SK-N-DZ (cell line): ENCODE results near the gene NOD1.

ENCODE experiments used
- DNase-seq: peaks from one replicate; pipeline ENCODE4 v3.0.0-alpha.2; 2015; ENCODE audit warnings: low spot score

The NOD1 gene

GRCh38 chr7:30470771-30471170 is 7.8 kb downstream of the NOD1 start:
- peak; percentile 53 for DNase-seq

DNA sequence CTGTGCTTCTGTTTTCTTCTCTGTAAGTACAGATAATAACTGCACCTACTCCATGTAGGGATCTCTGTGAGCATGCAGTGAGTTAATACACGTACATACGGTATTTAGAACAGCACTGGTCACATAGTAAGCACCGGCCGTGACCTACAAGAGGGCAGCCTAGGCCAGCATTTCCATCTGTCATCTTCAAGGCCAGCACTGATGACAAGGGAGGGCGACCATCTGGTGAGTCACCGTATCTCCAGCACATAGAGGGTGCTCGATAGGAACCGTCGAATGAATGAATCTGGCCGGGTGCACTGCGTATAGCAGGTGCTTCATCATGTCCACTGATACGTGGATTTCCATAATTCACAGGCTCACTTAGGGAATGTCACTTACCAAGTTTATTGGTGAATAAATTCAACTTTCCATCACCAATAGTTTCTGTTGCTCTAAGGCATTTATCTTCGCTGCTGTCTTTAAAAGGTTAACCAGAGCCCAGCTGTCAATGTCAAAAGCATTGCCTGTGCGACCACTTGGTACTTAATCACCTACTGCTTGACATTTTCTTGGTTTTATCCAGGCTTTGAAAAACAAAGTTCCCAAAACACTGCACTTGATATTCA is 8.3 kb downstream of the NOD1 start:
- peak; percentile 81 for DNase-seq

DNA sequence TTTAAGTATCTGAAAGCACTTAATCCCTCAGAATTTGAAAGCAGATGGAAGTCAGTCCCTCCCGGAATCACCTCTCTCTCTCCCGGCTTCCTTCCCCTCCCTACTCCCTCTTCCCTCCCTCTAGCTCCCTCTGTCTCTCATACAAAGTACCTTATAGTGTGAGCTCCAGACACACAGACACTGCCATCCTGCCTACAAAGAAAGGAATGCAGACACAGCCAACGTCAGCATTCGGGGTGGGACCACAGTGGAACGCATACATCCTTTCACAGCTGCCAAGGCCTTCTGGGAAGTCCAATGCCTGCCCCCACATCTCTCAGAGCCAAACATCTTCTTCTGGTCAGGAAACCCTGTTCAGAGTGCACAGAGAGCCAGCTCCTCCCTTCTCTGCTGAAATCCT is 9.3 kb downstream of the NOD1 start:
- DNase-seq, result peak; percentile 54

DNA sequence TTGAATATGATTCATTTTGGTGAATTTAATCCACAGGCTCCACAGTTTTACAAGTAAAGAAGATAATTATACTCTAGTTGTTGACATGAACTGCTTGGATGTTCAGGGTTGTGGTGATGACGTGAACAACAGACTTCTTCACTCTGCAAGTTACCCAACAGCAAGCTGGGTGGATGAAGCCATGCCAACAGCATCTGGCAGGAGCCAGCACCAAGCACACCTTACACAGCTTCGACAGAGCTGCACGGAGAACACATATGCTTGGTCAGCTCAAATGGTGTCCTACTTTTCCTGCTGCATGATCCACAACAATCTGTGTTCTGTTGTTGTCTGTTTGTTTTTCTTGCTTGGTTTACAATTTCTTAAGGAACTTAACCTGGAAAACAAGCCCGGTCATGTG is 9.8 kb downstream of the NOD1 start:
- no peak for DNase-seq

GRCh38 chr7:30468041-30468440 is 10.5 kb downstream of the NOD1 start:
- DNase-seq, result no peak

DNA sequence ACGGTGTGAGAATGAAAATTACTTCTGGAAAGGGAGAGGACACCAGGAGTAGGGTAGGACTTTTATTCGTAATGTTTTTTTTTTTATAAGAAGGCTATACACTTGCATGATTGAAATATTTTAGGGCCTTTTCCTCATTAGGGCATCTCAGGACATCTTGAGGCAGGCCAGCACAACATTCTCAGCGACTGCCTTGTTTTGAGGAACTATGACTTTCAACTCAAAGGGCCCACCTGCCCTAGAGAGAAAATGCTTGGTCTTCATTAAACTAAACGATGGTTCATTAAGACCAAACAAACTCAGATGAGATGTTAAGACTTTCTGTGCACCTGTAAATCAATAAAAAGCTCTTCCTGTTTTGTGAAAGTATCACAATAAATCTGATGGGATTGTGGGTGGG is 11.3 kb downstream of the NOD1 start:
- DNase-seq, result no peak

DNA sequence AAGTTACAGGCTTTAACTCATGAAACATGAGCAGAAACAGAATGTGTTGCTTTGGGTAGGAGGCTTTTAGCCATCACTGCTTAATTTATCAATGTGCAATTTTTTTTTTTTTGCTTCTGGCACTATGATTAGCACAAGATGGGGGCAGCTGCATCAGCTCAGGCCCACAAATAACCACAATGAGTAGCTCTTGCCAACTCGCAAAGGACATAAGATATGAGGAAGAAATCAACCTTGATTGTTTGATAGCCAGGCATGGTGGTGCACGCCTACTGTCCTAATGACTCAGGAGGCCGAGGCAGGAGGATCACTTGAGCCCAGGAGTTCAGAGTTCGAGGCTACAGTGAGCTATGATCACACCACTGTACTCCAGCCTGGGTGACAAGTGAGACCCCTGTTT is 12.3 kb downstream of the NOD1 start:
- no peak for DNase-seq

- DNase-seq, result no peak
These were observed 12.8 kb downstream of the NOD1 start for GRCh38 chr7:30465811-30466180.

- no peak for DNase-seq
These were observed 13.4 kb downstream of the NOD1 start for GRCh38 chr7:30465046-30465810.

DNA sequence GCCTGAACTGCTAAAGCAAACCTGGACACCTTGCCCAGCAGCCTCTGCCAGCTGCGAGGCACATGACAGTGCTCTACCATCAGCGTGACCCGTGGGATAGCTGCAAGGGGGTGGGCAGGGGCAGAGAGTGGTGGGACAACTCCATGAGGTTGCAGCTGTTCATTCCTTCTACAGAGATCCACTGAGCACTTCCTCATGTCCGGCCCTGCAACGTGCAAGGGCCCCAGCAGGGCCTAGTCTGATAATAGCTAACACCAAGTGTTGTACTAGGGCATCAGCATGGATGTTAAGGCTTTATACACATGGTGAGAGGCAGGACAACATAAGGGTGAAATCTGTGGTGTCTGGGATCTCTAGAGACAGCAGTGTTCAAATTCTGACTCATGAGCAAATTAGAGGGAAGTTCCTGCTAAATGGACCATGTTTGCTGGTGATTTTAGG is 14.3 kb downstream of the NOD1 start:
- no peak for DNase-seq

- DNase-seq, result peak; percentile 30
These were observed 15.0 kb downstream of the NOD1 start for GRCh38 chr7:30463405-30464145.

GRCh38 chr7:30462179-30462578 is 16.4 kb downstream of the NOD1 start:
- DNase-seq, result no peak

DNA sequence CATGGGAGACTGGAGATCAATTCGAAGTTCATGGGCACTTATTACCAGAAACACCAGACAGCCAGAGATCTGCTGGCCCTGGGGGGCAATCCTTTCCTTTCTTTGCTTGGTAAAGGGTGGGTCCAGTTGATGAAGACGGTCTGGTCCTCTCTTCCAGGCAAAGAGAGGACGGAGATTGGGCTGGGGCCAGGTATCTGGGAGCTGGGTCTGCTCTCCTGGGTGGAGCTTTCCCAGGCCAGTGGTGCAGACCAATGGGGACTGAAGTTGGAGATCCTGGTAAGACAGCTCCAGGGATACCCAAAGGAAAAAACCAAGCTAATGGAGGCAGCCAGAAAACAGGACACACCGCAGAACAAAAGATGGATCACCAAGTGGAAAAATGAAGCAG is 18.3 kb downstream of the NOD1 start:
- DNase-seq, result no peak

- peak; percentile 99 for DNase-seq
These were observed 18.9 kb downstream of the NOD1 start for GRCh38 chr7:30459591-30460245.

- DNase-seq, result no peak
These were observed 20.3 kb downstream of the NOD1 start for GRCh38 chr7:30458311-30458710.

- DNase-seq, result no peak
These were observed 24.7 kb downstream of the NOD1 start for GRCh38 chr7:30453921-30454320.

DNA sequence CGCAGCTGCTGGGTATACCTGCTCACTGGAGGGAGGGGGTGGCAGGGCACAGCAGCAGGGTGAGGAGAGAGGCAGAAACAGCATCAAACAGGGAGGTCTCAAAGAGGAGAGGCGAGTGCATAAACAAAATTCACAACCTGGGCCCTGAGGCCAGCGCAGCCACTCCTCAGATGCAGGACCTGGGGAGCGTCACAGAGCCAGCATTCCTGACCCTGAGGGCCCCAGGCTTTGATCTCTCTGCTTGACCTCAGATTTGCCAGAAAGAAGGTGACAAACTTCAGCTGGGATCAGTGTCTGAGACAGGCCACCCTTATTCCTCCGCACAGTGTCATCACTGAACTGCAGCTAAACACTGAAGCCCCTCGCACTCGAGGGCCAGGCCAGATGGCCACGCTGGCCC is 25.6 kb downstream of the NOD1 start:
- DNase-seq, result no peak

DNA sequence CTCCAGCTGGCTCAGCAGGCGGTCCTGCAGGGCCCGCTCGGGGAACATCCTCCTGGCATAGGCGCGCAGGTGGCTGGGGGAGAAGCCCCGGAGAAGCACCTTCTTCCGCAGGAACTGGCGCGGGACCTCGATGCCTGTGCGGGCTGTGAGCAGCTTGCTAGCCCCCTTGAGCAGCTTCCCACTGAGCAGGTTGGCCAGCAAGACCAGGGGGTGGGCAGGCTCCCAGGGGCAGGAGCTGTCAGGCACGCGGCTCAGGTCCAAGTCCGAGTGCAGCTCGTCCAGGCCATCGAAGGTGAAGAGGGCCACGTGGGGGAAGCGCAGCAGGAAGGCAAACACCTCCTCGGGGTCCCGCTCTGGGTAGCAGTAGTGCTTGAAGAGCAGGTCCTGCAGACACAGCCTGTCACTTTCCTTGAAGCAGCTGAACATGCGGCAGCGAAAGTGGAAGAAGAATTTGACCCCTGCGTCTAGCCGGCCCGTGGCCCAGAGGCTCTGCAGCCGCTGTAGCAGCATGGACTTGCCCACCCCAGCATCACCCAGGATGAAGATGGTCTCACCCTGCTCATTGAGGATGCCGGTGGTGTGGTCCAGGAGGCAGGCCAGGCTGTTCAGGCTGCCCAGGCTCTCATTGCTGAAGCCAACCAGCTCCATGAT is 26.2 kb downstream of the NOD1 start:
- no peak for DNase-seq

DNA sequence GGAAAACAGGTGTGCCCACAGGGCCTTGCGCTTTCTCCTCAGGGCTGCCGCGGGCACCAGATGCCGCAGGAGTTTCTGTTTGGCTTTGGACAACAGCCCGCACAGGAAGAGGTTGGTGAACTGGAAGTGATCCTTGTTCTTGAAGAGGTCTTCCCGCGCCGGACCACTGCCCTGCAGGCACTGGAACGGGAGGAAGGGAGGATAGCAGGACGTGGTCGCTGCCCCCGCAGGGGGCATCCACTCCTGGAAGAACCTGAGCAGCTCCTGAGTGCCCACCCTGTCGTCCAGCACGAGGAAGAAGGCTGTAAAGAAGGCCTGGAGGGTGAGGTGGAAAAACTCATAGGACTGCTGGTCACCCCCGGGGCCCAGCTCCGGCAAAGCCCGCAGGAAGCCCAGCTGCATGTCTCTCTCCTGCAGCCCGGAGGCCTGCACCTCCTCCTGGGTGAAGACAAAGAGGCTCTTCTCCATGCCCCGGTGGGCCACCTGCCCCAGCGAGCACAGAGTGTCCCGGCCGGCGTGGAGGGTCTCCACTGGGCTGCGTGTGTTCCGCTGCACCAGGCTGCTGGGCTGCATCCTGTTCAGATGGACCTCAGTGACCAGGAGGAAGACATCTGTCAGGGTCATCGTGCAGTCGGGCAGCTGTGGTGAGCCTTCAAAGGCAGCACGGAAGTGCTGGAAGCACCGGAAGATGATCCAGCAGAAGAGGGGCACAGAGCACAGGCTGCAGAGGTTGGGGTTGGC is 26.9 kb downstream of the NOD1 start:
- DNase-seq, result no peak

DNA sequence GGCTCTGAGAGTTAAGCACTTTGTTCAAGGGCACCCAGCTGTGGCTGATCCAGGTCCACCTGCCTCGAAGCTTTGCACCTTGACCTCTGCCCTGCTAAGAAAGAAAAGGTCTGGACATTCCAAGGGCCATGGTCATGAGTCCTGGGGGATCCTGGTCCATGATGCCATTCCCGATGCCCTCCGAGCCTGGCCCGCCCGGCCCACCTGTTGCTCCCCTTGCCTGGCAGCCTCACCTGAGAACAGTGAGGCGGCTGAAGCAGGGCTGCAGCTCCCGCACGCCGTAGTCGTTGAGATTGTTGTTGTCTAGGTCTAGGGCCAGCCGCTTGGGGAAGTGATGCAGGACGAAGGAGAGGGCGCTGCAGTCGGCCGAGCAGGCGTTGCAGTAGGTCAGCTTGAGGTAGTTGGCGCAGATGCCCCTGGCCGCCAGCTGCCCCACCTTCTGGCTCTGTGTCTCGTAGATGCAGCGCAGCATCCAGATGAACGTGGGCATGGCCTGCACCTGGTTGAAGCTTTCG is 27.5 kb downstream of the NOD1 start:
- DNase-seq, result no peak
